OCI-LY3 (cell line): ENCODE measurements around the gene KRT80.

ENCODE experiments used
- H2AFZ ChIP-seq: fragments of 200-600, 300-600 bp; shearing (Covaris generic); 2 replicates; pipeline ENCODE4 v1.6.0; 2014; ENCODE audit warnings: antibody characterized with exemption, low read depth, low read length
- H3K27ac ChIP-seq: fragments of 200-600, 300-600 bp; sonication (generic); 2 replicates; pipeline ENCODE4 v1.5.1; 2014; ENCODE audit warnings: mild to moderate bottlenecking, low read length, moderate library complexity, mixed read lengths
- H3K27me3 ChIP-seq: fragments of 200-600, 300-600 bp; sonication (generic); 2 replicates; pipeline ENCODE4 v1.6.1; 2014; ENCODE audit warnings: low read depth, low read length, mixed read lengths
- H3K36me3 ChIP-seq: fragments of 200-600, 300-600 bp; sonication (generic); replicated peaks from 2 replicates; pipeline ENCODE3; 2014; ENCODE audit warnings: low read depth, low read length, mixed read lengths
- H3K4me1 ChIP-seq: fragments of 300-600, 200-600 bp; sonication (generic); 2 replicates; pipeline ENCODE4 v1.6.1; 2014; ENCODE audit warnings: low read length, mixed read lengths
- H3K4me2 ChIP-seq: fragments of 200-600, 300-600 bp; sonication (generic); 2 replicates; pipeline ENCODE4 v1.6.1; 2014; ENCODE audit warnings: low read length, mixed read lengths
- H3K4me3 ChIP-seq: fragments of 300-600, 200-600 bp; sonication (generic); 2 replicates; pipeline ENCODE4 v1.5.1; 2014; ENCODE audit warnings: antibody characterized with exemption, mild to moderate bottlenecking, low read length, moderate library complexity
- H3K79me2 ChIP-seq: fragments of 300-600, 200-600 bp; shearing (Covaris generic); 2 replicates; pipeline ENCODE4 v1.6.1; 2014; ENCODE audit warnings: mild to moderate bottlenecking, low read length, mixed read lengths
- H3K9ac ChIP-seq: fragments of 300-600, 200-600 bp; shearing (Covaris generic); 2 replicates; pipeline ENCODE4 v1.6.0; 2014; ENCODE audit warnings: mild to moderate bottlenecking, low read length, moderate library complexity
- H3K9me3 ChIP-seq: fragments of 200-600, 300-600 bp; shearing (Covaris generic); 2 replicates; pipeline ENCODE4 v1.6.1; 2014; ENCODE audit warnings: low read length, mixed read lengths; ENCODE audit not compliant: insufficient read depth
- H4K20me1 ChIP-seq: fragments of 200-600, 300-600 bp; sonication (generic); 2 replicates; pipeline ENCODE4 v1.6.1; 2016; ENCODE audit warnings: low read length, mixed read lengths; ENCODE audit not compliant: insufficient read depth
- EZH2phosphoT487 ChIP-seq: fragments of 200-600 bp; shearing (Covaris generic); IDR thresholded peaks from 2 replicates; pipeline ENCODE4 v1.6.1; 2018; ENCODE audit warnings: antibody characterized with exemption, mixed run types, low read depth
- TF ChIP-seq, protein P1 (sequence below): fragments of 200-600, 300-600 bp; sonication (generic); IDR thresholded peaks from 2 replicates; pipeline ENCODE4 v1.5.1; 2014; ENCODE audit warnings: antibody characterized with exemption, low read length, low read depth

KRT80 gene

DNA sequence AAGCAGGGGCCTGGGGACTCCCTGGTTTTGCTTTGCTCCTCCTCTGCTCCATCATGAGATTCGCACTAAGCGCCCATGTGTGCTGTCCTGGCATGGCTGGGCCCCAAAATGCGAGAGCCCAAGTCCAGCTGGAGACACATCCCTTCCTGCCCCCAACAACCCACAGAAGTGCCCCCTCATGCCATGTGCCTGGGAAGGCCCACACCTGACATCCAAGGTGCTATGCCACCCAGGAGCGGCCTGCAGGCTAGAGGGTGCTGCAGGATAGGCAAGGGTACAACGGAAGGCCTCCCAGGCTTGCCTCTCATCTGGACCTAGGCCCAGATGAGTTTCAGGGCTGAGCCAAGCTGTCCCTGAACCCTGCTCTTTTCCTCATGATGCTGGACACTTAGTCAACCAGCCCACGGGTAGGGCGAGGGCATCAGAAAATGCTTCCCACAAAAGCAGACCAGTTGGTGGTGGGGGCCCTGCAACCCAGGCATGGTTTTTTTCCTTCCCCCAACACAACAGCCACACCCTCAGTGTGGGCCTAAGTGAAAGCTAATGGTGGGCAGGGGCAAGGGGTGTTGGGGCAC lies 13.2 kb upstream of the KRT80 start:
- H3K4me2 ChIP-seq: no peak overlapping the region
- no peaks in the 10 kb centered on the region for H3K9me3 ChIP-seq
- H4K20me1 ChIP-seq: no peaks in the 10 kb centered on the region
- H3K4me1 ChIP-seq: no peaks in the 10 kb centered on the region
- H3K36me3 ChIP-seq: no peaks in the 10 kb centered on the region
- no peak overlapping the region for H2AFZ ChIP-seq
- H3K9ac ChIP-seq: no peak overlapping the region
- H3K79me2 ChIP-seq: no peaks in the 10 kb centered on the region
- no peak overlapping the region for H3K27ac ChIP-seq
- peaks cover 49% of the 10 kb centered on the region for H3K27me3 ChIP-seq
- TF ChIP-seq EZH2phosphoT487: no peak
- TF ChIP-seq, protein P1, sequence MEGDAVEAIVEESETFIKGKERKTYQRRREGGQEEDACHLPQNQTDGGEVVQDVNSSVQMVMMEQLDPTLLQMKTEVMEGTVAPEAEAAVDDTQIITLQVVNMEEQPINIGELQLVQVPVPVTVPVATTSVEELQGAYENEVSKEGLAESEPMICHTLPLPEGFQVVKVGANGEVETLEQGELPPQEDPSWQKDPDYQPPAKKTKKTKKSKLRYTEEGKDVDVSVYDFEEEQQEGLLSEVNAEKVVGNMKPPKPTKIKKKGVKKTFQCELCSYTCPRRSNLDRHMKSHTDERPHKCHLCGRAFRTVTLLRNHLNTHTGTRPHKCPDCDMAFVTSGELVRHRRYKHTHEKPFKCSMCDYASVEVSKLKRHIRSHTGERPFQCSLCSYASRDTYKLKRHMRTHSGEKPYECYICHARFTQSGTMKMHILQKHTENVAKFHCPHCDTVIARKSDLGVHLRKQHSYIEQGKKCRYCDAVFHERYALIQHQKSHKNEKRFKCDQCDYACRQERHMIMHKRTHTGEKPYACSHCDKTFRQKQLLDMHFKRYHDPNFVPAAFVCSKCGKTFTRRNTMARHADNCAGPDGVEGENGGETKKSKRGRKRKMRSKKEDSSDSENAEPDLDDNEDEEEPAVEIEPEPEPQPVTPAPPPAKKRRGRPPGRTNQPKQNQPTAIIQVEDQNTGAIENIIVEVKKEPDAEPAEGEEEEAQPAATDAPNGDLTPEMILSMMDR: no peak
- no peak overlapping the region for H3K4me3 ChIP-seq

DNA sequence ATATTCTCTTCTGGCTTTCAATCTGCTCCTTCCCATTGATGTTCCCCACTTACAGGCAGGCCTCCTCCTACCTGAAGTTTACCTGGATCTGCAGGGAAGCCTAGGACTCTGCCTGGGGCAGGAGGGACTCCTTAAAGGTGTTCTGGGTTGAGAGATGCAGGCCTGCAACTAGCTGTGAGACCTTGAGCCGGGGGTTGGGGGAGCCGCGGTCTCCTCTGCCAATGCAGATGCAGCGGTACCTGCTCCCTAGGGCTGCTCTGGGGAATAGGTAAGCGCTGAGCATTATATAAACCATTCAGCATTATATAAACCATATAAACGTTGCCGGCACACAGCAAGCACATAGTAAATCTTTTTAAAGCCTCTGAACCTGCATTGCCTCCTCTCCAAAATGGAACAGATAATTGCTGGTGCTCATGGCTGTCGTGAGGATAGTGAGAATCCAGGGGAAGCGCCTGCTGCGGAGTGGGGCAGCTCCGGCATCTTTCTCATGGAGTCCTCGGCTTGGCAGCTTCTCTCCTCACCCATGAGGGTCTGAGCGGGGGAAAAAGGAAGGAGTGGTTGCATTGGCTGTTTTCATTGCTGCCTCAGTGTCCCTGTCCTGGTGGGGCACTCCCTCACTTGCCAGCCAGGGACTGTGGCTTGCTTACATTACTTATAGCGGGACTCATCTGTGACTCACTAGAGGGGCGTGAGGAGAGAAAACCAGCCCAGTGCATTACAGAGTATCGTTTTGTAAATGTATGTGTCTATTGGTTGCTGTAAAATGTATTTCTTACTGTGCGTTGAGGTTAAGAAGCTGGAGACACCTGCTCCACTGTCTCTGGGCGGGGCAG lies 12.5 kb upstream of the KRT80 start:
- no peak overlapping the region for H3K9ac ChIP-seq
- H3K79me2 ChIP-seq: no peaks in the 10 kb centered on the region
- no peaks in the 10 kb centered on the region for H3K9me3 ChIP-seq
- no peak overlapping the region for H2AFZ ChIP-seq
- no peak for TF ChIP-seq EZH2phosphoT487
- TF ChIP-seq, protein P1: no peak
- peaks cover 43% of the 10 kb centered on the region for H3K27me3 ChIP-seq
- no peaks in the 10 kb centered on the region for H3K36me3 ChIP-seq
- H4K20me1 ChIP-seq: no peaks in the 10 kb centered on the region
- H3K4me3 ChIP-seq: no peak overlapping the region
- no peaks in the 10 kb centered on the region for H3K4me1 ChIP-seq
- H3K27ac ChIP-seq: no peak overlapping the region
- H3K4me2 ChIP-seq: no peak overlapping the region

DNA sequence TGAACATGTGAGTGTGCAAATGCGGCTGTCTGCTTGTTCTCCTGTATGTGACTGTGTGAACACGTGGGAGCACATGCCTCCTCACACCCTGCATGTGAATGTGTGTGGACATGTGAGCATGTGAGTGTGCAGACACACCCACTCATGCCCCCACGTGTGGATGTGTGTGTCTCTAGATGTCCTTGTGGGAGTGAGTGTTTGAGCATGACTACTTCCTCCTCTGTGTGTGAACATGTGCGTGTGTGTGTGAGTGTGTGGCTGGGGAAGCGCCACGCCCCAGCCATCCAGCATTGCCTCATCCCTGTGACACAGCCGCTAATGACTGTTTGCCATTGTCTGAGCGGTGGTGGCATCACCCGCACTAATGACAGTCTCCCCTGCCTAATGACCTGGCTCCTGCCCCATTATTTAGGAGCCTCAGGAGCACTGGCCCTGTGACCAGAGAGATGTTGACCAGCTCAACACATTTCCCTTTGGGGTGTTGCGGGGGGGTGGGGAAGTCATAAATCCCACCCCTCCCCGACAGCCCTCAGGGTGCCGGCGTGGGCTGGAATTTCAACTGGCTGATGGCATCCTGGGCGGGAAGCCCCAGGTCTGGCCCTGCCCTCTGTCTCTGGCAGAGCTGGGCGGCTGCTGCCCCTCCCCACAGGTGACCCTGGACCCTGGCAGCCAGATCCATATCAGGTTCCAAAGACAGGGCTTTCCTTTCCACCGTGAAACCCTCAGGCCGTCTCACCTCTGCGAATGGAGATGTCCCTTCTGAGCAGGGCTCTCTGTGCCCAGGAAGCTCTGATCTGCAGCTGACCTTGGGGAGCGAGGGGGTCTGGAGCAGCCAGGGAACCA lies 11.5 kb upstream of the KRT80 start:
- Histone ChIP-seq H2AFZ (no peak overlapping the region), H3K79me2 (no peaks in the 10 kb centered on the region), H3K9ac (no peak overlapping the region), H3K27me3 (peaks cover 33% of the 10 kb centered on the region), H4K20me1 (no peaks in the 10 kb centered on the region), H3K36me3 (no peaks in the 10 kb centered on the region), H3K27ac (no peak overlapping the region), H3K4me1 (no peaks in the 10 kb centered on the region), H3K4me3 (no peak overlapping the region), H3K4me2 (no peak overlapping the region), H3K9me3 (no peaks in the 10 kb centered on the region)
- TF ChIP-seq, protein P1: no peak
- TF ChIP-seq EZH2phosphoT487: no peak
